GM23248 (cell line): ENCODE results near the gene MAPKAPK5.

ENCODE experiments used
- EZH2 ChIP-seq: fragments of 200-600 bp; sonication (generic); IDR thresholded peaks from 2 replicates; pipeline ENCODE4 v1.6.1; 2018; ENCODE audit warnings: antibody characterized with exemption, mild to moderate bottlenecking; ENCODE audit not compliant: insufficient read depth, poor library complexity, severe bottlenecking
- EZH2phosphoT487 ChIP-seq: fragments of 200-600 bp; sonication (generic); IDR thresholded peaks from 2 replicates; pipeline ENCODE4 v1.6.1; 2018; ENCODE audit warnings: antibody characterized with exemption, moderate library complexity, mild to moderate bottlenecking, low read depth; ENCODE audit not compliant: insufficient read depth

GRCh38 chr12:111870706-111871105 is 28.7 kb downstream of the MAPKAPK5 start:
- TF ChIP-seq EZH2 (no peak), EZH2phosphoT487 (no peak)
